ENCODE data around the gene INPP4B.

The INPP4B gene

GRCh38 chr4:142473218-142473959, 372.7 kb downstream of the INPP4B start:
- Histone ChIP-seq H3K27ac (no peak overlapping the region), H3K4me3 (no peak overlapping the region)
- TF ChIP-seq CTCF (IDR thresholded peaks at IDR 0.05) = no peak
- DNase-seq (ENCODE audit: low spot score) = no peak

- no peak for DNase-seq (ENCODE audit: low spot score)
- no peak overlapping the region for H3K4me3 ChIP-seq
- H3K27ac ChIP-seq = no peak overlapping the region
- TF ChIP-seq CTCF (IDR thresholded peaks at IDR 0.05) = no peak
Observed at GRCh38 chr4:142467088-142467487, 379.0 kb downstream of the INPP4B start.

- Histone ChIP-seq H3K4me3 (no peak overlapping the region), H3K27ac (no peak overlapping the region)
- DNase-seq (ENCODE audit: low spot score) = no peak
- TF ChIP-seq CTCF (IDR thresholded peaks at IDR 0.05) = no peak
Observed at GRCh38 chr4:142465526-142465925, 380.6 kb downstream of the INPP4B start.

GRCh38 chr4:142463206-142463605, 382.9 kb downstream of the INPP4B start:
- no peak overlapping the region for H3K4me3 ChIP-seq
- no peak for DNase-seq (ENCODE audit: low spot score)
- H3K27ac ChIP-seq = no peak overlapping the region
- no peak for TF ChIP-seq CTCF (IDR thresholded peaks at IDR 0.05)

GRCh38 chr4:142452161-142452855, 393.8 kb downstream of the INPP4B start:
- TF ChIP-seq CTCF (IDR thresholded peaks at IDR 0.05) = no peak
- no peak overlapping the region for H3K27ac ChIP-seq
- H3K4me3 ChIP-seq = no peak overlapping the region
- no peak for DNase-seq (ENCODE audit: low spot score)

DNA sequence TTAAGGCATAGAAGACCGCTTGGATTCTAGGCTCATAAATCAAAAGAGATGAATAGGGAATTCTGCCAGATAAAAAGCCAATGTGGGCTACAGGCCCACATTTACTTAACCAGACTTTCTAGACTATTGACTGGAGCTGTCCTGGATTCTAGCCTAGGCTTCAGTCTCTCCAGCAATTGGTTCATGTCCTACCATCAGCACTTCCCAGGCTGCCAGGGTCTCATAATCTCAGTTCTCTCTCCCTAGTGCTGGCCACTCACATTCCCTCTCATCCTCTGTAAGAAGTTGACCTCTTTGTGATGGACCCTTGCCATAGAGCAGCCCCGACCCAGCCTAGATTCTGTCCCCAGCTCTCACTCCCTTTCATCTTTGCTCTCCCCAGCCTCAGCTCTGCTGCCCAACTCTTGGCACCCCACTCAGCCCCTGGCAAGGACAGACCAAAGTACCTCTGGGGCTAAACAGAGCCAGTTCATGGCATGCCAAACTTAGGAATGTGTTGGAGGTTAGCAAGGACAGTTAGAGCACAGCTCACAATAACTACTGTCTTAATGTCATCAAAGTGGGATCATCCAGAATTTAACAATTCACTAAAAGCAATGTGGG, 396.2 kb downstream of the INPP4B start:
- TF ChIP-seq CTCF (IDR thresholded peaks at IDR 0.05) = no peak
- Histone ChIP-seq H3K27ac (no peak overlapping the region), H3K4me3 (no peak overlapping the region)
- DNase-seq (ENCODE audit: low spot score) = no peak

Measured in coronary artery (tissue), 2 donors.